Measurements from ENCODE around the gene PIK3R2.

GRCh38 chr19:18185538-18185937 lies 32.6 kb downstream of the PIK3R2 start:
- TF ChIP-seq CTCF (IDR thresholded peaks at IDR 0.05; ENCODE audit: poor library complexity, severe bottlenecking) (no peak), EP300 (conservative IDR thresholded peaks at IDR 0.05; ENCODE audit: poor library complexity, severe bottlenecking) (no peak), REST (IDR thresholded peaks at IDR 0.05; ENCODE audit: borderline replicate concordance) (no peak), RAD21 (conservative IDR thresholded peaks at IDR 0.05) (no peak), TAF1 (IDR thresholded peaks at IDR 0.05; ENCODE audit: low read depth) (no peak), POLR2AphosphoS5 (IDR thresholded peaks at IDR 0.05) (no peak), EZH2 (IDR thresholded peaks at IDR 0.05; ENCODE audit: borderline replicate concordance, insufficient read depth, low read length, poor library complexity, severe bottlenecking) (no peak), MXI1 (conservative IDR thresholded peaks at IDR 0.05; ENCODE audit: poor library complexity, severe bottlenecking) (no peak)

Measured in neural cell (in vitro differentiated cells).